Lung (tissue), 12 donors: ENCODE data around the gene NRCAM. TPM values are rescaled to one million over a fixed set of nuclear protein-coding genes. Genes with fewer than 3 reads are reported as not detected.
A peak's percentile ranks its signal among the peaks of the same experiment; 100 is the strongest.
"Not testable (repeated sequence)": the region's sequence is repeated elsewhere in the genome, so short reads cannot be mapped to it uniquely, and the experiment has no call there.

Experiments
- ATAC-seq: fragments of 200-7000 bp; cut with Tn5 transposase; one replicate; pipeline ENCODE4 v1.9.1; 2020; ENCODE audit warnings: moderate number of reproducible peaks; ENCODE audit not compliant: insufficient read depth, low FRiP score
- DNase-seq, 3 donors: peaks; one replicate each; pipeline ENCODE4 v3.0.0-alpha.2; 2013 to 2017
- H3K27ac ChIP-seq, 2 donors: one replicate each; pipeline ENCODE4 v1.5.1; 2013; ENCODE audit warnings: mild to moderate bottlenecking in 2 of 2, moderate library complexity in 2 of 2, control low read depth in 1 of 2, inconsistent platforms in 1 of 2, low read depth in 1 of 2, low read length in 1 of 2
- H3K27me3 ChIP-seq, 3 donors: one replicate each; pipeline ENCODE4 v1.5.1; 2013; ENCODE audit warnings: low read length in 2 of 3; ENCODE audit not compliant: control insufficient read depth in 3 of 3, insufficient read depth in 3 of 3
- H3K36me3 ChIP-seq, 4 donors: one replicate each; pipeline ENCODE4 v1.5.1; 2013; ENCODE audit warnings: low read length in 4 of 4, mild to moderate bottlenecking in 1 of 4, moderate library complexity in 1 of 4; ENCODE audit not compliant: control insufficient read depth in 4 of 4, insufficient read depth in 4 of 4
- H3K4me1 ChIP-seq, 5 donors: one replicate each; pipeline ENCODE4 v1.5.1; 2013; ENCODE audit warnings: low read length in 5 of 5, mild to moderate bottlenecking in 2 of 5, moderate library complexity in 1 of 5; ENCODE audit not compliant: control insufficient read depth in 5 of 5, insufficient read depth in 5 of 5
- H3K4me3 ChIP-seq: one replicate; pipeline ENCODE4 v1.5.1; 2013; ENCODE audit warnings: mild to moderate bottlenecking, control low read depth, moderate library complexity
- H3K9ac ChIP-seq, 2 donors: one replicate each; pipeline ENCODE4 v1.5.1; 2013; ENCODE audit warnings: low read length in 2 of 2, control low read depth in 1 of 2; ENCODE audit not compliant: insufficient read depth in 1 of 2
- H3K9me3 ChIP-seq, 4 donors: one replicate each; pipeline ENCODE4 v1.5.1; 2013; ENCODE audit warnings: low read length in 3 of 4, mild to moderate bottlenecking in 1 of 4, moderate library complexity in 1 of 4; ENCODE audit not compliant: control insufficient read depth in 4 of 4, insufficient read depth in 3 of 4
- WGBS, 2 donors: extraction: QIAGEN DNeasy Blood & Tissue Kit; methylation state at CpG; one replicate each; pipeline ENCODE4 v1.1.7; 2013; 5-methylcytosine and 5-hydroxymethylcytosine counted together
- polyA plus RNA-seq, 2 donors: library from polyadenylated mRNA; stranded (reverse); fragments of 200-250 nt; gene quantifications; one replicate each; pipeline ENCODE4 v1.2.1, GENCODE V29; 2013
- total RNA-seq, 2 donors: library from RNA; depleted of rRNA in 1 of 2; stranded (reverse); fragments of >200 nt in 1 of 2; gene quantifications; one replicate each; pipeline ENCODE4 v1.2.1, GENCODE V29; 2014 to 2021
- TF ChIP-seq, protein P1 (sequence below): IDR thresholded peaks from 2 replicates; pipeline ENCODE4 v1.5.1; 2012; ENCODE audit warnings: mild to moderate bottlenecking; ENCODE audit errors: control extremely low read depth, extremely low read depth
- donor health status: control.
- donor health status: control.
- donor health status: Bipolar disorder and iron deficiency.
- donor health status: healthy.
- donor health status: DM: yes; HTN: yes; CAD: no.

NRCAM gene
- total and polyA plus RNA-seq, 4 donors = 2.5 to 32.4 (median 11.0) TPM

DNA sequence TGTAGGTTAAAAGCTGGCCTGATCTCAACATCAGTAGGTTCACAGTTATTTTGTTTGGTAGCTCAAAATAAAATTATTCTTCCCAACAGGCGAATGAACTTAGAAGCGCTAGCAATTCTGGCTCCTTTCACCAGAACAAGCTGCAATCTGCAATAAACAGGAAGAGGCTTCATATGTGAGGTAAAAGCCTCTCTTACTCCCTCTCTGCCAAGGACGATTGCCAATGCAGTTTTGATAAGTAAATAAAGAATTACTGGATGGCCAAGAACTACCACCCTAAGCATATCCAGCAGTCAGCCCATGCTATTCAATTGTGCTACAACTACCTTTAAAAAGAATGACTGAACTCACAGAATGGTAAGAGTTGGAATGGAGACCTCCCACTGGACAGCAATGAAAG, 176.1 kb downstream of the NRCAM start:
- ATAC-seq = no peak
- no peak overlapping the region for H3K27ac ChIP-seq

DNA sequence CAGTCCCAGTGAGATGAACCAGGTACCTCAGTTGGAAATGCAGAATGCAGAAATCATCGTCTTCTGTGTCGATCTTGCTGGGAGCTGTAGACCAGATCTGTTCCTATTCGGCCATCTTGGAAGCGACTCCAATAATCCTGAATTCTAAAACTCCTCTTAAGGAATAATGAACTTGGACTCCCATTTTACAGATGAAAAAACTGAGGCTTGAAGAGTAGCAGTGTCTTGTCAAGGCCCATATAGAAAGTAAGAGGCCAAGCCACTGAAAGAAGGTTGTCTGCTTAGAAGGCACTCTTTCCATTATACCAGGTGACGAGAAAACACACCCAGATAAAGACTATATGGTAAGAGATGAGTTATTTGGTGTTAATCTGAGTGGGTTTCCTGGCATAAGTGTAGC, 177.5 kb downstream of the NRCAM start:
- TF ChIP-seq, protein P1, sequence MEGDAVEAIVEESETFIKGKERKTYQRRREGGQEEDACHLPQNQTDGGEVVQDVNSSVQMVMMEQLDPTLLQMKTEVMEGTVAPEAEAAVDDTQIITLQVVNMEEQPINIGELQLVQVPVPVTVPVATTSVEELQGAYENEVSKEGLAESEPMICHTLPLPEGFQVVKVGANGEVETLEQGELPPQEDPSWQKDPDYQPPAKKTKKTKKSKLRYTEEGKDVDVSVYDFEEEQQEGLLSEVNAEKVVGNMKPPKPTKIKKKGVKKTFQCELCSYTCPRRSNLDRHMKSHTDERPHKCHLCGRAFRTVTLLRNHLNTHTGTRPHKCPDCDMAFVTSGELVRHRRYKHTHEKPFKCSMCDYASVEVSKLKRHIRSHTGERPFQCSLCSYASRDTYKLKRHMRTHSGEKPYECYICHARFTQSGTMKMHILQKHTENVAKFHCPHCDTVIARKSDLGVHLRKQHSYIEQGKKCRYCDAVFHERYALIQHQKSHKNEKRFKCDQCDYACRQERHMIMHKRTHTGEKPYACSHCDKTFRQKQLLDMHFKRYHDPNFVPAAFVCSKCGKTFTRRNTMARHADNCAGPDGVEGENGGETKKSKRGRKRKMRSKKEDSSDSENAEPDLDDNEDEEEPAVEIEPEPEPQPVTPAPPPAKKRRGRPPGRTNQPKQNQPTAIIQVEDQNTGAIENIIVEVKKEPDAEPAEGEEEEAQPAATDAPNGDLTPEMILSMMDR = no peak
- H3K4me3 ChIP-seq = no peak overlapping the region
- DNase-seq (no peak), ATAC-seq (no peak)
- no peak overlapping the region for H3K9ac ChIP-seq
- H3K9me3 ChIP-seq = no peaks in the 10 kb centered on the region
- no peak overlapping the region for H3K27ac ChIP-seq
- no peaks in the 10 kb centered on the region for H3K27me3 ChIP-seq
- H3K4me1 ChIP-seq = peaks cover 0 to 21% (median 3%) of the 10 kb centered on the region in 5 donors
- 93 to 96% methylated on average over 5 of the region's 5 CpGs for WGBS, 2 donors
- no peaks in the 10 kb centered on the region for H3K36me3 ChIP-seq

More for the DNA sequence above, 176.1 kb downstream of the NRCAM start:
- no peak overlapping the region for H3K4me3 ChIP-seq
- no peaks in the 10 kb centered on the region for H3K36me3 ChIP-seq
- TF ChIP-seq, protein P1 = no peak
- H3K4me1 ChIP-seq = peaks cover 0 to 21% (median 3%) of the 10 kb centered on the region in 5 donors
- no peak overlapping the region for H3K9ac ChIP-seq
- peak in 2 of 3 donors; percentile 21 to 50 for DNase-seq
- H3K27me3 ChIP-seq = no peaks in the 10 kb centered on the region
- WGBS, 2 donors = 39 to 49% methylated on average over 3 of the region's 3 CpGs
- no peaks in the 10 kb centered on the region for H3K9me3 ChIP-seq

DNA sequence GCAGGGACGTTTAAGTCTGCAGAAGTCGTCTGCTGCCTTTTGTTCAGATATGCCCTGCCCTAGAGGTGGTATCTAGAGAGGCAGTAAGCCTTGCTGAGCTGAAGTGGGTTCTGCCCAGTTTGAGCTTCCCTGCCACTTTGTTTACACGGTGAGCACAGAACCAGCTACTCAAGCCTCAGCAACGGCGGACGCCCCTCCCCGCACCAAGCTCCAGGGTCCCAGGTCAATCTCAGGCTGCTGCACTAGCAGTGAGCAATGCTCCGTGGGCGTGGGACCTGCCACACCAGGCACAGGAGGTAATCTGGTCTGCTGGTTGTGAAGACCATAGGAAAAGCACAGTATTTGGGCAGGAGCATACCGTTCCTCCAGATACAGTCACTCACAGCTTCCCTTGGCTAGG, 178.0 kb downstream of the NRCAM start:
- WGBS, 2 donors = 76 to 88% methylated on average over 10 of the region's 10 CpGs
- H3K9me3 ChIP-seq = no peaks in the 10 kb centered on the region
- DNase-seq (no peak), ATAC-seq (no peak)
- H3K4me1 ChIP-seq = peaks cover 0 to 21% (median 2%) of the 10 kb centered on the region in 5 donors
- TF ChIP-seq, protein P1 = no peak
- H3K9ac ChIP-seq = no peak overlapping the region
- no peak overlapping the region for H3K4me3 ChIP-seq
- no peak overlapping the region for H3K27ac ChIP-seq
- no peaks in the 10 kb centered on the region for H3K27me3 ChIP-seq
- no peaks in the 10 kb centered on the region for H3K36me3 ChIP-seq

DNA sequence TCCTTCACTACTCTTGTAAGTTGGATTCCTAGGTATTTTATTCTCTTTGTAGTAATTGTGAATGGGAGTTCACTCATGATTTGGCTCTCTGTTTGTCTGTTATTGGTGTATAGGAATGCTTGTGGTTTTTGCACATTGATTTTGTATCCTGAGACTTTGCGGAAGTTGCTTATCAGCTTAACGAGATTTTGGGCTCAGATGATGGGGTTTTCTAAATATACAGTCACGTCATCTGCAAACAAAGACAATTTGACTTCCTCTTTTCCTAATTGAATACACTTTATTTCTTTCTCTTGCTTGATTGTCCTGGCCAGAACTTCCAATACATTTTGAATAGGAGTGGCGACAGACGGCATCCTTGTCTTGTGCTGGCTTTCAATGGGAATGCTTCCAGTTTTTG, 181.8 kb downstream of the NRCAM start:
- not testable (repeated sequence) for ATAC-seq, DNase-seq
- WGBS, 2 donors = 69 to 76% methylated on average over 5 of the region's 5 CpGs

DNA sequence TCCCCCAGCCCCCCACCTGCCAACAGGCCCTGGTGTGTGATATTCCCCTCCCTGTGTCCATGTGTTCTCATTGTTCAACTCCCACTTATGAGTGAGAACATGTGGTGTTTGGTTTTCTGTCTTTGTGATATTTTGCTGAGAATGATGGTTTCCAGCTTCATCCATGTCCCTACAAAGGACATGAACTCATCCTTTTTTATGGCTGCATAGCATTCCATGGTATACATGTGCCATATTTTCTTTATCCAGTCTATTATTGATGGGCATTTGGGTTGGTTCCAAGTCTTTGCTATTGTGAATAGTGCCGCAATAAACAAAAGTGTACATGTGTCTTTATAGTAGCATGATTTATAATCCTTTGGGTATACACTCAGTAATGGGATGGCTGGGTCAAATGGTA, 183.3 kb downstream of the NRCAM start:
- H3K36me3 ChIP-seq, DNase-seq, ATAC-seq, H3K9ac ChIP-seq, H3K27ac ChIP-seq, H3K27me3 ChIP-seq, H3K9me3 ChIP-seq, H3K4me3 ChIP-seq, H3K4me1 ChIP-seq: not testable (repeated sequence)
- 88 to 97% methylated on average over 1 of the region's 1 CpG for WGBS, 2 donors

More for the DNA sequence above, 181.8 kb downstream of the NRCAM start:
- not testable (repeated sequence) for H3K36me3 ChIP-seq, H3K4me3 ChIP-seq, H3K4me1 ChIP-seq, H3K9me3 ChIP-seq, H3K27me3 ChIP-seq, H3K27ac ChIP-seq, H3K9ac ChIP-seq
